Chondrocyte (in vitro differentiated cells): ENCODE measurements around the gene YWHAH. TPM values are rescaled to one million over a fixed set of nuclear protein-coding genes. Genes with fewer than 3 reads are reported as not detected.

Experiments
- DNase-seq: peaks from one replicate; pipeline ENCODE4 v3.0.0; 2021; ENCODE audit warnings: mixed read lengths, low spot score
- H3K27ac Mint-ChIP-seq: one replicate; pipeline ENCODE4 v1.8.0; 2021; ENCODE audit warnings: mild to moderate bottlenecking, moderate library complexity, mixed read lengths; ENCODE audit not compliant: unreplicated experiment
- H3K27me3 Mint-ChIP-seq: 2 replicates; pipeline ENCODE4 v1.8.0; 2021; ENCODE audit warnings: low read depth, mixed read lengths
- H3K36me3 Mint-ChIP-seq: 2 replicates; pipeline ENCODE4 v1.8.0; 2021; ENCODE audit warnings: low read depth, mixed read lengths
- H3K4me1 Mint-ChIP-seq: 2 replicates; pipeline ENCODE4 v1.8.0; 2021; ENCODE audit warnings: low read depth, mild to moderate bottlenecking, mixed read lengths
- H3K4me3 Mint-ChIP-seq: one replicate; pipeline ENCODE4 v1.8.0; 2021; ENCODE audit warnings: mild to moderate bottlenecking, moderate library complexity, mixed read lengths; ENCODE audit not compliant: unreplicated experiment
- H3K9me3 Mint-ChIP-seq: 2 replicates; pipeline ENCODE4 v1.8.0; 2021; ENCODE audit warnings: low read depth, mixed read lengths
- CTCF ChIP-seq: fragments of 200-600 bp; sonication (generic); IDR thresholded peaks from 2 replicates; pipeline ENCODE4 v1.5.0; 2021; ENCODE audit warnings: antibody characterized with exemption, mild to moderate bottlenecking, moderate library complexity
- total RNA-seq: library from RNA; stranded (reverse); gene quantifications from 3 replicates; pipeline ENCODE4 v1.2.1, GENCODE V29; 2021

The YWHAH gene
- total RNA-seq, 1 donor from 2014 or later: 223 TPM

GRCh38 chr22:31942091-31942490, 2.2 kb upstream of the YWHAH start:
- Mint-ChIP-seq H3K36me3 (no peaks in the 10 kb centered on the region), H3K27ac (no peak overlapping the region), H3K4me1 (peaks cover 6% of the 10 kb centered on the region), H3K9me3 (no peaks in the 10 kb centered on the region), H3K4me3 (no peak overlapping the region), H3K27me3 (no peaks in the 10 kb centered on the region)
- TF ChIP-seq CTCF: no peak
- peak; percentile 48 for DNase-seq

- H3K27me3 Mint-ChIP-seq: no peaks in the 10 kb centered on the region
- peak; percentile 94 for DNase-seq
- no peaks in the 10 kb centered on the region for H3K9me3 Mint-ChIP-seq
- H3K36me3 Mint-ChIP-seq: peaks cover 5% of the 10 kb centered on the region
- TF ChIP-seq CTCF: no peak
- peak overlapping the region; percentile 83 for H3K27ac Mint-ChIP-seq
- peaks cover 17% of the 10 kb centered on the region for H3K4me1 Mint-ChIP-seq
- H3K4me3 Mint-ChIP-seq: peak overlapping the region; percentile 86
Measured at GRCh38 chr22:31943206-31943977, 943 bp upstream of the YWHAH start.

GRCh38 chr22:31944700-31945442, 536 bp downstream of the YWHAH start:
- peak; percentile 76 for DNase-seq
- Mint-ChIP-seq H3K36me3 (peaks cover 7% of the 10 kb centered on the region), H3K27me3 (no peaks in the 10 kb centered on the region), H3K4me1 (peaks cover 20% of the 10 kb centered on the region), H3K27ac (peak overlapping the region; percentile 17), H3K9me3 (no peaks in the 10 kb centered on the region), H3K4me3 (peak overlapping the region; percentile 55)
- peak; percentile 43 for TF ChIP-seq CTCF

GRCh38 chr22:31945443-31945855, 1.1 kb downstream of the YWHAH start:
- Mint-ChIP-seq H3K36me3 (peaks cover 10% of the 10 kb centered on the region), H3K9me3 (no peaks in the 10 kb centered on the region), H3K27me3 (no peaks in the 10 kb centered on the region), H3K4me3 (no peak overlapping the region), H3K4me1 (peaks cover 25% of the 10 kb centered on the region), H3K27ac (no peak overlapping the region)
- no peak for TF ChIP-seq CTCF
- no peak for DNase-seq

GRCh38 chr22:31945971-31946680, 1.8 kb downstream of the YWHAH start:
- H3K4me1 Mint-ChIP-seq: peaks cover 32% of the 10 kb centered on the region
- peaks cover 12% of the 10 kb centered on the region for H3K36me3 Mint-ChIP-seq
- H3K4me3 Mint-ChIP-seq: no peak overlapping the region
- H3K27me3 Mint-ChIP-seq: no peaks in the 10 kb centered on the region
- peak; percentile 1 for DNase-seq
- no peaks in the 10 kb centered on the region for H3K9me3 Mint-ChIP-seq
- TF ChIP-seq CTCF: no peak
- no peak overlapping the region for H3K27ac Mint-ChIP-seq
